ENCODE results near the gene CAPN11.

Gene CAPN11

GRCh38 chr6:44214307-44214706 is 55.7 kb downstream of the CAPN11 start:
- no peak for DNase-seq (ENCODE audit: low read depth in 2 of 2)

- no peak for DNase-seq (ENCODE audit: low read depth in 2 of 2)
These were observed 58.2 kb downstream of the CAPN11 start, which contains the start of gene MYMX for GRCh38 chr6:44216677-44217331. TSS of gene MYMX (plus strand) at chr6:44216926. CDS start at chr6:44217472, 546 bp downstream.

DNA sequence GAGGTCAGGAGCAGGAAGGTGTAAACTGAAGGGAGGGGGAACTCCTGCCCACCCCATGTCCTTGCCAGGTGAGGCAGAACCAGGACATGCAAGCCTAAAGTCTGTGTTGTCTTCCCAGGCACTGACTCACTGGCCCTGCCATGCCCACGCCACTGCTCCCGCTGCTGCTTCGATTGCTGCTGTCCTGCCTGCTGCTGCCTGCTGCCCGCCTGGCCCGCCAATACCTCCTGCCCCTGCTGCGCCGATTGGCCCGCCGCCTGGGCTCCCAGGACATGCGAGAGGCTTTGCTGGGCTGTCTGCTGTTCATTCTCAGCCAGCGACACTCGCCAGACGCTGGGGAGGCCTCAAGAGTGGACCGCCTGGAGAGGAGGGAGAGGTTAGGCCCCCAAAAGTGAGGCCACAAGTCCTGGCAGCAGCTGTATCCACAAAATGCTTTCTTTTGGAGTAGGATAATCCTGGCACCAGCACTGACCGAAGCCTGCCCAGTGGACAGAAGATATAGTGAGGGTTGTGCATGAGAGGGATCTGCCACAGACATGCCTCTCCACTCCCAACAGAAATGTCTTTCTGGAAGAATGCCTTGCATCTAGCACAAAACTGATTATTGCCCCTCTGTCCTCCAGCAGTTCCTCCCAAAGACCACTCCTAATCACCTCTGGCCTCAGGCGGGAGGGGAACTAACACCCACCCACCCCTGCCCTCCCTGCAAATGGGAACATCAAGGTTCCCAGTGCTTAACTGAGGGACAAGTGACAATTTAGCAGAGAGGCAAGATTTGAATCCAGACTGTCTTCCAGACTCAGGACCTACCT is 58.9 kb downstream of the CAPN11 start:
- DNase-seq (ENCODE audit: low read depth in 2 of 2), result no peak

GRCh38 chr6:44219053-44219814 is 60.6 kb downstream of the CAPN11 start:
- no peak for DNase-seq (ENCODE audit: low read depth in 2 of 2)

DNA sequence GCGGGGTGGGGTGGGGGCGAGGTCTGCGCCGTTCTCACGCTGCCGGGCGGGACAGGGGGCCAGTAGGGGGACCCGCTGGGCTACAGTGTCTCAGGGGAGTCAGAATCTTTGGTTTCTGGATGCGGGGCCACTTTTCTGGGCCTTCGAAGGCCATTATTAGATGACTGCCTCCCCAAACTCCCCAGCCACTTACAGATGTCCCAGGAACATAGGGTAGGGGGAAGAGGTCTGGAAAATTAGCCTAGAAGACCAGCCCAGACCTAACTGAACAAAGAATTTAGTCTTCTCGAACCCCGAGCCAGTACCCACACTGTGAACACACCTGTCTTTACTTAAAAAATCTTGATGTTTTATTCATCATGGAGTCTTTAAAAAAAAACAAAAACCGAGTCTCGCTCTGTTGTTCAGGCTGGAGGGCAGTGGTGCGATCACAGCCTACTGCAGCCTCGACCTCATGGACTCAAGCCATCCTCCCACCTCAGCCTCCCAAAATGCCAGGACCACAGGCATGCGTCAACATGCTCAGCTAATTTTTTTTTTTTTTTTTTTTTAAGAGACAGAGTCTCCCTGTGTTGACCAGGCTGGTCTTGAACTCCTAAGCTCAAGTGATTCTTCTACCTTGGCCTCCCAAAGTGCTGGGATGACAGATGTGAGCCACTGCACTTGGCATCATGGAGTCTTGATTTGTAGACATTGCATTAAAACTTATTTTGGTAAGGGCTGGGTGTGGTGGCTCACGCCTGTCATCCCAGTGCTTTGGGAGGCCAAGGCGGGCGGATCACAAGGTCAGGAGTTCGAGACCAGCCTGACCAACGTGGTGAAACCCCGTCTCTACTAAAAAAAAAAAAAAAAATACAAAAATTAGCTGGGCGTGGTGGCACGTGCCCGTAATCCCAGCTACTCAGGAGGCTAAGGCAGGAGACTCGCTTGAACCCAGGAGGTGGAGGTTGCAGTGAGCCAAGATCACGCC is 61.5 kb downstream of the CAPN11 start:
- DNase-seq (ENCODE audit: low read depth in 2 of 2), result no peak

- no peak for DNase-seq (ENCODE audit: low read depth in 2 of 2)
These were observed 62.3 kb downstream of the CAPN11 start for GRCh38 chr6:44220913-44221290.

GRCh38 chr6:44221291-44221960 is 62.8 kb downstream of the CAPN11 start:
- DNase-seq (ENCODE audit: low read depth in 2 of 2), result no peak

- no peak for DNase-seq (ENCODE audit: low read depth in 2 of 2)
These were observed 63.3 kb downstream of the CAPN11 start for GRCh38 chr6:44221961-44222335.

- no peak for DNase-seq (ENCODE audit: low read depth in 2 of 2)
These were observed 64.1 kb downstream of the CAPN11 start for GRCh38 chr6:44222486-44223318.

- peak; percentile 69 to 71 for DNase-seq (ENCODE audit: low read depth in 2 of 2)
These were observed 64.9 kb downstream of the CAPN11 start, which contains the start of gene SLC29A1 for GRCh38 chr6:44223319-44224028. TSS of gene SLC29A1 (plus strand) at chr6:44223595. CDS start at chr6:44227314, 3,719 bp downstream.

DNA sequence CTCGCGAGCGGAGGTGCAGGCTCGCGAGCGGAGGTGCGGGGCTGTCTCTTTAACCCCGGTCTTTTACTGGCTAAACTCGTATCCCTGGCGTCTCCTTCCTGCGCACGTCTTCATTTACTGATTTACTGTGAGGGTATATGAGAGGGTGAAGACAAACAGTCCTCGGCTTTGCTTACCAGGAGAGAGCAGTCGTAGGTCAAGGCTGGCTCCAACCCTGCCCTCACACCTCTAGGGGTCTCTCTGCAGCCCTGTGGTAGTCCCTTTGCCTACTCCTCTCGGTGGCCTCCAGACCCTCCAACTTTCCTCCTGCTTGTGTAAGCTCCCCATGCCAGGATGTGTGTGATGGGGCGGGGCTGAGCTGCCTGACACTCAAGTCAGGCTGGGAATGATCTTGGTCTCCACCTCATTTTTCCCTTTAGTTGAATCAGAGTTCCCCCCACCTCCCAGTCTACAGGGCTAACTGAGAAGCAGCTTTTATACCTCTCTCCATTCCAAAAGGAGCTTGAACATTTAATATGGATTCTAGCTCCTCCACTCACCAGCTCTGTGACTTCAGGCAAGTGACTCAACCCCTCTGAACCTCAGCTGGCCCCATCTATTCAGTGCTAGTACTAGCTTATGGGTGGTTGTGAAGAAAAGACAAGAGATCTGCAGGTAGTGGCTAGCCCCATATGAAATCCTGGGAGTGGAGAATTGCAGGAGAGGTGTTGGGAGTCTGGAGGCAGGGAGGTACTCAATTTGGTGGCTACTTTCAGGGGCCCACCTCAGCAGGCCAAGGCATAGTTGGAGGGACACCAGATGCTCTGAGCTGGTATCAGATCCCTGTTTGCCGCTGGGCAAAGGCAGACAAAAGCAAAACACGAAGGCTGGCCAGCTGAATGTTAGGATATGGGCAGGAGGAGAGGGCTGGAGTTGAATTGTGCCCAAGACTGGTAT is 65.7 kb downstream of the CAPN11 start:
- no peak for DNase-seq (ENCODE audit: low read depth in 2 of 2)

DNA sequence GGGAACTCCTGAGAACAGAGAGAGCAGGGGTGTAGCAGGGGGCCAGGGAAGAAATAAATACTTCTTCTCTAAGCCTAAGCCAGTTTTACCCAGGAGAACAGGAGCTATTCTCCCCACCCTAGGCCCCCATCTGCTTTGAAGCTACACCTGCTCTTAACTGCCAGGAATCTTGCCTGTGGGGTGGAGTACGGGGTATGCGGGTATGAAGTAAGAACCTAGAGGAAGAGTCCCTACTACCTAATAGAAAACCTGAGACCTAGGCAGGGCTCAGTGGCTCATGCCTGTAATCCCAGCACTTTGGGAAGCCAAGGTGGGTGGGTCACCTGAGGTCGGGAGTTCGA is 66.3 kb downstream of the CAPN11 start:
- no peak for DNase-seq (ENCODE audit: low read depth in 2 of 2)

- DNase-seq (ENCODE audit: low read depth in 2 of 2), result no peak
These were observed 67.1 kb downstream of the CAPN11 start for GRCh38 chr6:44225579-44226325.

DNA sequence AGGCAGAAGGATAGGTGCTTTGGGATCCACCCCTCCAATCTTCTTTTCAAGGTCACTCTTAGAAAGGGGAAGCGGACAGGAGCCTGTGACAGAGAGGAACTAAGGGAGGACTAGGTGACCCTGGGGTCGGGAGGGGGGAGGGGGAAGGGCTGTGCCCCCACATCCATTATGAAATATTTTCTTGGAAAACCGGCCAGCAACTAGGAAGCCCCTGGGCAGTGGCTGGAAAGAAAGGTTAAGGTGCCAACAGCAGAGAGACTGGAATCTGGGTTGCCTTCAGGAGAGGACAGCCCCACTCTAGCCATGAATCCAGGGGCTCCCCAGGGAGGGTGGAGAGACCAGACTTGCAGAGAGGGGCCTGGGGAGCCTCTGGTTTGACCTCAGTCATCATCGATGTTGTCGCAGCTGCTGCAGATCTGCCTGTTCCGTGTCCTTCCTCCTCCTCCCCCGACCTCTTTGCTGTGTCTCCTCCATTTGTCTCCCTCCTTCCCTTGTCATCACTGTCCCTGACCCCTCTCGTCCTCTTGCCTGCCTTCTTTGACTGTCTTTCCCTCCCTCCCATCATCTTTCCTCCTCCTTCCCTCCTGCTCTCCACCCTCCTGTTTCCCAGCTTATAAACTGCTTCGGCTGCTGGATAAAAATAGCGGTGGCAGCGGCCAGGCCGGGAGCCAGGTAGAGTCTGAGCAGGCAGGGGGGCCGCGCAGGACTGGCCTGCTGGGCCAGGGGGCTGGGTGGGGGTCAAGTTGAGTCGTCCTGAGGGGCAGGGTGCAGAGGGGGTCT is 67.9 kb downstream of the CAPN11 start:
- no peak for DNase-seq (ENCODE audit: low read depth in 2 of 2)

- DNase-seq (ENCODE audit: low read depth in 2 of 2), result no peak
These were observed 68.7 kb downstream of the CAPN11 start for GRCh38 chr6:44227148-44227793.

- DNase-seq (ENCODE audit: low read depth in 2 of 2), result no peak
These were observed 69.4 kb downstream of the CAPN11 start for GRCh38 chr6:44228031-44228430.
